Peyer's patch (tissue), 4 donors: ENCODE results near the gene PCDHGC5. TPM values are rescaled to one million over a fixed set of nuclear protein-coding genes. Genes with fewer than 3 reads are reported as not detected.

Source experiments
- DNase-seq, 3 donors: peaks; one replicate each; pipeline ENCODE4 v3.0.0-alpha.2; 2017 to 2019
- H3K27ac ChIP-seq, 4 donors: fragments of 200-600 bp; sonication (generic); one replicate each; pipeline ENCODE4 v1.5.1; 2016 to 2019
- H3K27me3 ChIP-seq, 2 donors: fragments of 200-600 bp; sonication (generic); one replicate each; pipeline ENCODE4 v1.5.1; 2019
- H3K36me3 ChIP-seq, 3 donors: fragments of 200-600 bp; sonication (generic); one replicate each; pipeline ENCODE4 v1.5.1; 2016 to 2019
- H3K4me1 ChIP-seq, 4 donors: fragments of 200-600 bp; sonication (generic); one replicate each; pipeline ENCODE4 v1.5.1; 2016 to 2019
- H3K4me3 ChIP-seq, 4 donors: fragments of 200-600 bp; sonication (generic); 1 replicate in 3 of 4; 2 replicates in 1 of 4; pipeline ENCODE4 v1.5.1; 2016 to 2019; ENCODE audit warnings: mild to moderate bottlenecking in 1 of 4
- H3K9me3 ChIP-seq, 4 donors: fragments of 200-600 bp; sonication (generic); one replicate each; pipeline ENCODE4 v1.5.1; 2016 to 2019; ENCODE audit warnings: mild to moderate bottlenecking in 1 of 4
- POLR2A ChIP-seq, 2 donors: fragments of 450-650 bp; IDR thresholded peaks; one replicate each; pipeline ENCODE4 v1.5.1; 2017; ENCODE audit warnings: antibody characterized with exemption in 2 of 2, mild to moderate bottlenecking in 2 of 2, moderate library complexity in 2 of 2
- total RNA-seq, 4 donors: library from RNA; depleted of rRNA; stranded (reverse); fragments of >200 nt; gene quantifications; one replicate each; pipeline ENCODE4 v1.1.0, GENCODE V29; 2016
- TF ChIP-seq, protein P1 (sequence below), 6 experiments: fragments of 450-650 bp in 4 of 6; fragments of 200-600 bp in 2 of 6; sonication (generic) in 1 of 6; IDR thresholded peaks; one replicate each; pipeline ENCODE4 v1.5.1; 2017 to 2019; ENCODE audit warnings: antibody characterized with exemption in 6 of 6, mild to moderate bottlenecking in 3 of 6, moderate library complexity in 1 of 6

PCDHGC5 gene
- total RNA-seq, 4 donors from 2014 or later, result 0.67 to 1.4 (median 0.95) TPM; not detected in 1

DNA sequence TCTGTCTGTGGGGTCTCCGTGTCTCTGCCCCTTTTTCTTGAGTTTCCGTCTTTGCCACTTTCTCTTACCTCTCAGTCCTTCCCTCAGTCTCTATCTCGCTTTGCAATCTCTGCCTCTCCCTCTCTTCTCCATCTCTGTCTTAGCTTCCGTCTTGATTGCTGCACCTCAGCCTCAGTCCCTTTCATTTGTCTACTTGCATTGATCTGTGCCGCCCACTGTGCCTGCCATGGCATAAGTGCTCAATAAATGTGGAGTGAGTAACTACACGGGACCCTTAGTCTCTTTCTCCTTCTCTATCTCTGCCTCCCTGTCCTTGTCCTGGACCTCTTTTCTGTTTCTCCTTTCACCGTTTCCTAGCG, 6.6 kb downstream of the PCDHGC5 start:
- H3K9me3 ChIP-seq, result no peaks in the 10 kb centered on the region
- DNase-seq, result no peak
- H3K27ac ChIP-seq, result no peak overlapping the region
- TF ChIP-seq, protein P1, sequence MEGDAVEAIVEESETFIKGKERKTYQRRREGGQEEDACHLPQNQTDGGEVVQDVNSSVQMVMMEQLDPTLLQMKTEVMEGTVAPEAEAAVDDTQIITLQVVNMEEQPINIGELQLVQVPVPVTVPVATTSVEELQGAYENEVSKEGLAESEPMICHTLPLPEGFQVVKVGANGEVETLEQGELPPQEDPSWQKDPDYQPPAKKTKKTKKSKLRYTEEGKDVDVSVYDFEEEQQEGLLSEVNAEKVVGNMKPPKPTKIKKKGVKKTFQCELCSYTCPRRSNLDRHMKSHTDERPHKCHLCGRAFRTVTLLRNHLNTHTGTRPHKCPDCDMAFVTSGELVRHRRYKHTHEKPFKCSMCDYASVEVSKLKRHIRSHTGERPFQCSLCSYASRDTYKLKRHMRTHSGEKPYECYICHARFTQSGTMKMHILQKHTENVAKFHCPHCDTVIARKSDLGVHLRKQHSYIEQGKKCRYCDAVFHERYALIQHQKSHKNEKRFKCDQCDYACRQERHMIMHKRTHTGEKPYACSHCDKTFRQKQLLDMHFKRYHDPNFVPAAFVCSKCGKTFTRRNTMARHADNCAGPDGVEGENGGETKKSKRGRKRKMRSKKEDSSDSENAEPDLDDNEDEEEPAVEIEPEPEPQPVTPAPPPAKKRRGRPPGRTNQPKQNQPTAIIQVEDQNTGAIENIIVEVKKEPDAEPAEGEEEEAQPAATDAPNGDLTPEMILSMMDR (IDR thresholded peaks at IDR 0.05), result no peak
- no peak for TF ChIP-seq POLR2A (IDR thresholded peaks at IDR 0.05)
- H3K4me1 ChIP-seq, result peaks cover 0 to 9% (median 4%) of the 10 kb centered on the region in 4 donors
- no peaks in the 10 kb centered on the region for H3K36me3 ChIP-seq
- H3K4me3 ChIP-seq, result no peak overlapping the region
- H3K27me3 ChIP-seq, result peaks cover 0 to 5% of the 10 kb centered on the region in 2 donors

DNA sequence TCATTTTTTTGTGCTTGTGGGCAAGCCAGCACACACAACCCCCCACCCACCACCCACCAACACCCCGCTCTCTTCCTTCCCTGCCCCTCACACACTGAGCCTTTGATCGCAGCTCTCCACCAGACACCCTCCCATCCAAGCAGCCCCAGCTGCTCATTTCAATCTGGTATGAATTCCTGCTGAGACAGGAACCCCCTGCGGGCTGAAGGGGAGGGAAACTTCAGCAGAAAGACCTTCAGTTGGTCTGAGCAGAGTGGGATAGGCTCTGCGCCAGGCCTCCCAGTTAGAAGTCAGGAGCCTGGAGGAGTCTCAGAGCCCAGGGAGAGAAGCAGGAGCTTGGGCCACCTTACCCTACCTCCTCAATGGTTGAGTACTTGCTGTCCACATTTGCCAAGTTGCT, 7.2 kb downstream of the PCDHGC5 start:
- Histone ChIP-seq H3K27ac (no peak overlapping the region), H3K9me3 (no peaks in the 10 kb centered on the region), H3K36me3 (no peaks in the 10 kb centered on the region), H3K4me3 (no peak overlapping the region), H3K4me1 (peaks cover 0 to 9% (median 4%) of the 10 kb centered on the region in 4 donors), H3K27me3 (peaks cover 0 to 5% of the 10 kb centered on the region in 2 donors)
- TF ChIP-seq POLR2A (IDR thresholded peaks at IDR 0.05), result no peak
- TF ChIP-seq, protein P1 (IDR thresholded peaks at IDR 0.05), result no peak
- no peak for DNase-seq

GRCh38 chr5:141501761-141502160, 12.9 kb downstream of the PCDHGC5 start:
- no peak for DNase-seq
- H3K27me3 ChIP-seq, result no peaks in the 10 kb centered on the region
- H3K27ac ChIP-seq, result no peak overlapping the region
- TF ChIP-seq POLR2A (IDR thresholded peaks at IDR 0.05), result no peak
- TF ChIP-seq, protein P1 (IDR thresholded peaks at IDR 0.05), result no peak
- H3K36me3 ChIP-seq, result no peaks in the 10 kb centered on the region
- no peak overlapping the region for H3K4me3 ChIP-seq
- H3K9me3 ChIP-seq, result no peaks in the 10 kb centered on the region
- peaks cover 0 to under 1% (median 0%) of the 10 kb centered on the region in 4 donors for H3K4me1 ChIP-seq

GRCh38 chr5:141503681-141504080, 14.8 kb downstream of the PCDHGC5 start:
- Histone ChIP-seq H3K4me1 (peaks cover 0 to 14% (median 8%) of the 10 kb centered on the region in 4 donors), H3K4me3 (no peak overlapping the region), H3K27ac (no peak overlapping the region), H3K36me3 (no peaks in the 10 kb centered on the region), H3K9me3 (no peaks in the 10 kb centered on the region), H3K27me3 (no peaks in the 10 kb centered on the region)
- no peak for TF ChIP-seq POLR2A (IDR thresholded peaks at IDR 0.05)
- TF ChIP-seq, protein P1 (IDR thresholded peaks at IDR 0.05), result no peak
- no peak for DNase-seq

GRCh38 chr5:141504216-141504615, 15.3 kb downstream of the PCDHGC5 start:
- H3K27ac ChIP-seq, result no peak overlapping the region

More at GRCh38 chr5:141504216-141504615, 15.3 kb downstream of the PCDHGC5 start:
- no peak for DNase-seq
- Histone ChIP-seq H3K27me3 (no peaks in the 10 kb centered on the region), H3K4me3 (no peak overlapping the region), H3K36me3 (no peaks in the 10 kb centered on the region), H3K9me3 (no peaks in the 10 kb centered on the region), H3K4me1 (peaks cover 0 to 15% (median 11%) of the 10 kb centered on the region in 4 donors)
- TF ChIP-seq POLR2A (IDR thresholded peaks at IDR 0.05), result no peak
- TF ChIP-seq, protein P1 (IDR thresholded peaks at IDR 0.05), result no peak
